Liver (tissue), 3 donors: ENCODE measurements around the gene EDIL3.

Experiments used
- ATF3 ChIP-seq: IDR thresholded peaks from 2 replicates; pipeline ENCODE4 v1.6.1; 2016; ENCODE audit warnings: antibody characterized with exemption
- CTCF ChIP-seq: fragments of 150-350 bp; IDR thresholded peaks from 2 replicates; pipeline ENCODE4 v1.5.1; 2017; ENCODE audit warnings: improper control_type of control experiment, low read depth, low read length; ENCODE audit not compliant: missing input control
- EGR1 ChIP-seq, 2 donors: IDR thresholded peaks; 2 replicates each; pipeline ENCODE4 v1.6.1; 2016 to 2018; ENCODE audit warnings: antibody characterized with exemption in 2 of 2, low read depth in 2 of 2
- GABPA ChIP-seq, 2 donors: IDR thresholded peaks in 1 of 2; conservative IDR thresholded peaks in 1 of 2; 2 replicates each; pipeline ENCODE4 v1.6.1; 2016; ENCODE audit warnings: antibody characterized with exemption in 2 of 2, mild to moderate bottlenecking in 1 of 2, moderate library complexity in 1 of 2
- HNF4G ChIP-seq: IDR thresholded peaks from 2 replicates; pipeline ENCODE4 v1.6.1; 2016; ENCODE audit warnings: antibody characterized with exemption
- JUND ChIP-seq, 2 donors: IDR thresholded peaks; 2 replicates each; pipeline ENCODE4 v1.6.1; 2016; ENCODE audit warnings: antibody characterized with exemption in 2 of 2
- MAX ChIP-seq: IDR thresholded peaks from 2 replicates; pipeline ENCODE4 v1.6.1; 2016; ENCODE audit warnings: antibody characterized with exemption
- RAD21 ChIP-seq, 2 donors: IDR thresholded peaks; 2 replicates each; pipeline ENCODE4 v1.6.1; 2016; ENCODE audit warnings: antibody characterized with exemption in 2 of 2, mild to moderate bottlenecking in 2 of 2
- REST ChIP-seq: IDR thresholded peaks from 2 replicates; pipeline ENCODE4 v1.6.1; 2016; ENCODE audit warnings: antibody characterized with exemption, mild to moderate bottlenecking
- RXRA ChIP-seq, 2 donors: IDR thresholded peaks; 2 replicates each; pipeline ENCODE4 v1.6.1; 2017 to 2018; ENCODE audit warnings: antibody characterized with exemption in 2 of 2, mild to moderate bottlenecking in 1 of 2
- SP1 ChIP-seq: IDR thresholded peaks from 2 replicates; pipeline ENCODE4 v1.6.1; 2018; ENCODE audit warnings: antibody characterized with exemption, mild to moderate bottlenecking
- TAF1 ChIP-seq: conservative IDR thresholded peaks from 2 replicates; pipeline ENCODE4 v1.6.1; 2016; ENCODE audit warnings: antibody characterized with exemption, mild to moderate bottlenecking
- YY1 ChIP-seq: IDR thresholded peaks from 2 replicates; pipeline ENCODE4 v1.6.1; 2016; ENCODE audit warnings: antibody characterized with exemption, mild to moderate bottlenecking
- ZBTB33 ChIP-seq: IDR thresholded peaks from 2 replicates; pipeline ENCODE4 v1.6.1; 2016; ENCODE audit warnings: antibody characterized with exemption
- donor health status: healthy.
- donor health status: healthy.

GRCh38 chr5:84411832-84412605, 27.3 kb upstream of the EDIL3 start:
- TF ChIP-seq YY1 (no peak), REST (no peak), JUND (IDR thresholded peaks at IDR 0.05) (no peak), CTCF (no peak), MAX (no peak), SP1 (no peak), EGR1 (IDR thresholded peaks at IDR 0.05; ENCODE audit: low read depth in 2 of 2) (no peak), ZBTB33 (no peak), RXRA (IDR thresholded peaks at IDR 0.05) (no peak), TAF1 (no peak), HNF4G (no peak), RAD21 (IDR thresholded peaks at IDR 0.05) (no peak), GABPA (IDR thresholded peaks at IDR 0.05 in 1 of 2, conservative IDR thresholded peaks at IDR 0.05 in 1 of 2) (no peak), ATF3 (no peak)
